ENCODE results near the gene TMEM200A.
A peak's percentile ranks its signal among the peaks of the same experiment; 100 is the strongest.
"Not testable (repeated sequence)": the region's sequence is repeated elsewhere in the genome, so short reads cannot be mapped to it uniquely, and the experiment has no call there.

The TMEM200A gene

GRCh38 chr6:130365166-130366106, at the start of gene TMEM200A:
Gene TMEM200A, plus strand, starts transcription at chr6:130366017. Its CDS starts 74,406 bp downstream, at chr6:130440423.
- DNase-seq: peak; percentile 7

DNA sequence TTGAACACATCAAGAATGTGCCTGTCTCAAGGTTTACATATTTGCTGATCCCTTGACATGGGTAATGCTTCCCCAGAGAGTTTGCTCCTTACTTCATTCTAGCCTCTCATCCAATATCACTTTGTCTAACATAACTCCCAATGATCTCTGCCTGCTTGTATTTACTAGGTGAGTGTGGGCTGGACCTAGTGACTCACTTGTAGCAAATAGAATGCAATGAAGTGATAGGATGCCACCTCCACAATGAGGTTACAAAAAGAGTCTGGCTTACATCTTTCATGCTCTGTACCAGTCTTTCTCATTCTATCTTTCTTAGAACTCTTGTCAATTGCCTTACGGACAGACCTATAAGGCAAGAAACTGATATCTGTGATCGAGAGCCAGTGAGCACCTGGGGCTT, 44.9 kb upstream of the TMEM200A start:
- DNase-seq: no peak

DNA sequence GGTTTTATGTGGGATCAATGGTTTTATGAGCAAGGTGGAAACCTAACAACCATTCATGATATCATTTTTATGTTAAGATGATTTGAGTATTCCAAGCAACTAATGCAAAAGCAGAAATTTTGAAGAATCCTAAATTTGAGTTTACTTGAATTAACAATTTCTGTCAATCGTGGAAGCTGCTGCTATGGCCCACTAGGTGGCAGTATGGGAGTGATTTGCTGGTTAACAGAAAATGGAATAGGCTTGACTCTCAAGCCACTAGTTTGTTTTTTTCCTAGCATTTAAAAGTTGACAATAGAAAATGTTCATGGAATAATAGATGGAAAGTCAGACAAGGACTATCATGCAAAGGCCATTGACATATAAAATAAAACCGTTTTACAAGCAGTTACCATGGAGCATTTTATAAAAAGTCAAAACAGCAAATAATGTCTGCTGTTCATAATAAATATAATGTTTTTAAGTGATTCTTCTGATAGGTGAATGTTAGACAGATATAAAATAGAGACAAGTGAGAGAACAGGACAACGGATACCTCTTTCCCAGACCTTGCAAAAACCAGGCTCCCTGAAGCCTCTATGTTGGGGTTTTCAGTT, 43.0 kb upstream of the TMEM200A start:
- DNase-seq: peak; percentile 65

DNA sequence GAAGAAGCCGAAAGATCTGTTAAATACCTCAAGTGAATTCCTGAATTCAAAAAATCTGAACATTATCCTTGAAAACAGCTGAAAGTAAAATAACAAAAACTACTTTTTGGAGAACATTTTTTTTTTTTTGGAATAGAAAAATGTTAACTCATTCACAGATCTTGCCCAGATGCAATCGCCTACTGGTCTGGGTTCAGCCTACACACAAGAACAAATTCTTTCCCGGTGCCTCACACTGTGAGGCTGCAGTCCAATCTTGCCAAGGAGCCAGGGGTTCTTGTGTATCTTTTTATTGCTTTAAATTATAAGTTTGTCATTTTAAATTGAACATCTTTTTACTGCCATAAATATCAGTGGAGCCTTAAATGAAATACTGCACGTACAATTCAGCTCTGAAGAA, 41.2 kb upstream of the TMEM200A start:
- no peak for DNase-seq

DNA sequence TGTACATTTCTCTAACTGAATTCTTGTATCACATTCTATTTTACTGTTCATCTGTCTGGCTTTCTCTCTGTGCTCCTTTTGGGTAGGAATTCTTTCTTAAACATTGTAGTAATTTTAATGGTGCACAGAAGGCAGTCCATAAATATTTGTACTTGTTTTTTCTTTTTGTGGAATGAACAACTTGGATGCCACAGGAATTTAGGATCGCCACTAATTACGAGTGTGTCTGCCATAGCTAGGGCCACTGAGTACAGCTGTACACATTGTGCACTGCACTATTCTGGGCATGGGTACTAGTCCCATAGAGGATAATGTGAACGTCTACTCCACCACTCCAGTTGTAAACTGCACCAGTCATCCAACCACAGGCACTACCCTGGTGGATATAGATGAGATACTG, 39.3 kb upstream of the TMEM200A start:
- no peak for DNase-seq

DNA sequence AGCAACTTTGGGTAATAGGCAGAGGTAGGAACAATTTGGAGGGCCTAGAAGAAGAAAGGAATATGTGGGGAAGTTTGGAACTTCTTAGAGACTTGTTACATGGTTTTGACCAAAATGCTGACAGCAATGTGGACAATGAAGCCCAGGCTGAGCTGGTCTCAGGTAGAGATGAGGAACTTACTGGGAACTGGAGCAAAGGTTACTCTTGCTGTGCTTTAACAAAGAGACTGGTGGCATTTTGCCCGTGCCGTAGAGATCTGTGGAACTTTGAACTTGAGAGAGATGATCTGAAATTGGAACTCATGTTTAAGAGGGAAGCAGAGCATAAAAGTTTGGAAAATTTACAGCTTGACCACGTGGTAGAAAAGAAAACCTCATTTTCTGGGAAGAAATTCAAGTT, 28.3 kb upstream of the TMEM200A start:
- DNase-seq: no peak

- DNase-seq: not testable (repeated sequence)
Measured at GRCh38 chr6:130346324-130346723, 19.5 kb upstream of the TMEM200A start.

- no peak for DNase-seq
Measured at GRCh38 chr6:130354322-130354721, 11.5 kb upstream of the TMEM200A start.

GRCh38 chr6:130355572-130355971, 10.2 kb upstream of the TMEM200A start:
- no peak for DNase-seq

- DNase-seq: no peak
Measured at GRCh38 chr6:130357436-130357835, 8.4 kb upstream of the TMEM200A start.

- no peak for DNase-seq
Measured at GRCh38 chr6:130359736-130360135, 6.1 kb upstream of the TMEM200A start.

DNA sequence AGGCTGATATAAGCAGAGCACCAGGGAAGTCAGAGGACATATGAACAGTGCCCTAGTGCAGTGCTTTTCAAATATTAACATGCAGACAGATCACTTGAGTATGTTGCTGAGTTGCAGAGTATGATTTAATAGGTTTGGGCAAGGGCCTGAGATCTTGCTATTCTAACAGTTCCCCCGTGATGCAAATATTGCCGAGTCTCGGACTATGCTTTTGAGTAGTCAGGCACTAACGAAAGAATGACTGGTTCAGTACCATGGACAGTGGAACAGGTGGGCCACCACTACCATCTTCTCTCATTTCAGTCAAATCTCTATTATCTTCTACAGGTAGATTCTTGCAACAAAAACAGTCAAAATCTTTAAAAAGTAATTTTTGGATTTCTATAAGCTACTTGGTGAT, 3.7 kb upstream of the TMEM200A start:
- DNase-seq: no peak

DNA sequence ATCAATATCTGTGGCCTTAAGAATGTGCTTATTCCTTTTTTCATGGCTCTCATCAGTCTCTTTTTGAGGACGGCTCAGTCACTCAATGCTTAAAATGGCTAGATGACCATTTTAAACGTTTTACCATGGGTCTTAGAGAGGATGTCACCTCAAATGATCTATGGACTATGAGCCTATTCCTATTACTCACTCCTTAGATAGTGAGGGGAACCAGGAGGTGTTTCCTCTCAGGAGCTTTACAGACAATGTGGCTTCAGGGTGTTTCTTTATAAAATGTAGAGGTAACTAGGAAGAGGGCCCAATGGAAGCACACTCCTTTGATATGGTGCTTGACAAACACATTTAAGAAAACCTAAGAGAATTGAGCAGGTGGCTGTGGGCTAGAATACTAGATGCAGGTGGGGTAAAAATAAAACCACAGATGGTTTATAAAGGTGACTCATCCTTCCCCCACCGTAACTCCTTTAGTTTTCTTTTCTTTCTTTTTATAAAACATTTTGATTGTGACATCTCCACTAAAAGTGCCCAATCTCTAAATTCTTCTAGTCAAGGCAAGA, 1.5 kb upstream of the TMEM200A start:
- DNase-seq: no peak

DNA sequence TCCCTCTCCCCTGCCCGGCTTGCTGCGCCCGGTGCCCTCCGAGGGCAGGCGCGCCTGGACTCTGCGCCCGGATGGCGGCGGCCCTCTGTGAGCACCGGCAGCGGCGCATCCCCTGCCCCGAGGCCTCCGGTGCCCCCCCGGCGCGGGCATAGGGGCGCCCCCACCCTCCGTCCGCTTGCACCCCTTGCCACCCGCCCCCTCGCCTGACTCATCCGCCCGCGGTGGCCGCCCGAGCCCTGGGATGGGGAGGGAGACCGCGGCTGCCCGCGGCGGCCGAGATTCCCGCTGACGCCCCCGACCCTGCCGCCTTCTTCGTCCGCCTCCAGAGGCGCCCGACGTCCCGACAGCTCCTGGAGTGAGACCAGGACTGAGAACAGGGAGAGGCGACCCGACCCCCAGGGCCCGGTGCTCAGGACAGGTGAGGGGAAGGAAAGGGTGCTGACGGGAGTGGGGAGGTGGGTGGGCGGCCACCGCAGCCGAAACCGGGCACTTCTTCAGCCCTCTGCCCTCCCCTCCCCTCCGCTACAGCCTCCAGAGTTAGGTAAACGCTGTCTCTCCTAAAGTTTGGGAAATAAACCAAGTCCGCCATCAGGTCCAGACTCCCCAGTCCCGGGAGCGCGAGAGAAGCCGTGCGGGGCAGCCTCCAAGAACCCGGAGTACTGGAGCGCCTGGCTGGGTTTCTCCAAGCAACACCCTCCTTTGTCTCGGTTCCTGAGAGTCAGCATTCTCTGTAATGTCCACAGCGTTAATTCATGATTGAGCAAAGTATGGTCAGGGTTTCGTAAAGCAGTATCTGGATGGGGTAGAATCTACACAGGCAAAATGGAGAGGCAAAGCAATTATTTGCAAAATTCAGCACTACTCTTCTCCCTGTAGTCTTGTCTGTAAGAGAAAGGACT, 539 bp downstream of the TMEM200A start:
- peak; percentile 38 for DNase-seq

GRCh38 chr6:130367767-130368166, 1.9 kb downstream of the TMEM200A start:
- peak; percentile 23 for DNase-seq

DNA sequence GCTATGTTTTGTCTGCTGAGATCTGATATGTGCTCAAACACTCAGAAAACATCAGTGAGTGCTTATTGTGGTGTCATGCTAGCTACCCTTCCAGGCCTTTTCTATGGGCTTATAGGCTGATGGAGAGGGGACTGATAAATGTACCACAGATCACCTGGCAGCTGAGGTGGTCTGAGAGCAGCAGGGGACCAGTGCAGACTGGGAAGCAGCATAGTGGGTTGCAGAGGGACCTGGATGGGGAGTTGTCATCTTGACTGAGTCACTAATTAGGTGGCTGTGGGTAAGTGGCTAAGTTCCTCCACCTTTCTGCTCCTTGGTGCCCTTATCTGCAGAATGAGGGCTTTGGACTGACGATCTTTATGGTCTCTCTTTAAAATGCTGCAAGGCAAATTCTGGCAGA, 2.8 kb downstream of the TMEM200A start:
- no peak for DNase-seq

- DNase-seq: no peak
Measured at GRCh38 chr6:130369831-130370230, 4.0 kb downstream of the TMEM200A start.

GRCh38 chr6:130371921-130372420, 6.2 kb downstream of the TMEM200A start:
- no peak for DNase-seq

DNA sequence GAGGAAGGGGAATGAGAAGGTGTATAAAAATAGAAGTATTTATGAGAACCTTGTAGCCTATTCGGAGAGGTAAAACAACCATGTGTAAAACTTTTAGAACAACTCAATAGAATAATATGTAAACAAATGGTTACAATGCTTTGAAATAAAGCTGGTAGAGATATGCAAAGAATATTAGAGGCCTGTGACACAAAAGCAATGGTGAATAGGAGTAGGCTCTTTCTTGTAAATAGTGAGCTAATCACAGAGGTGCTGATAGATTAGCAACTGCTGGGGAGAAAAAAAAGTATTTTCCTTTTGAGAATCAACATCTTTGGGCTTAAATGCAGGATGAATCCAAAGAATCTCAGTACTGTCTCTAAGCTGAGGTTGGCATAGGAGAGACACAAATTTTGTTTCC, 7.0 kb downstream of the TMEM200A start:
- DNase-seq: no peak

DNA sequence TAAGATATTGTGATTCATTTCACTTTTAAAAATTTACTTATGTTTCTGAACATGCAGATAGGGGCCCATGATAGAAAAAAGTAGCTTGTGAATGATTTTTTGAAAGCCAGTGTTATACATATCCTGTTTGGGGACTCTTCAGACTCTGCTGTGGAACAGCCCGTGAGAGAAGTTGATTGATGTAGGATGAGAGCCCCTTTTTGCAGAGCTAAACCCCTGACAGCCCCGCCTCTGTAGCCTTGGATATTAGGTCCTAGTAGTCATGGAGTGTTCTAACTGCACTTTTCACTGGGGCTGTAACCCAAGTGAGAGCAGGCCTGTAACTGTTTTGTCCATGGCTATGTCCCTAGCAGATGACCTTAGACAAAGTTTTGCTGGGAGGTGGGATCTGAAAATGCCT, 8.2 kb downstream of the TMEM200A start:
- no peak for DNase-seq

DNA sequence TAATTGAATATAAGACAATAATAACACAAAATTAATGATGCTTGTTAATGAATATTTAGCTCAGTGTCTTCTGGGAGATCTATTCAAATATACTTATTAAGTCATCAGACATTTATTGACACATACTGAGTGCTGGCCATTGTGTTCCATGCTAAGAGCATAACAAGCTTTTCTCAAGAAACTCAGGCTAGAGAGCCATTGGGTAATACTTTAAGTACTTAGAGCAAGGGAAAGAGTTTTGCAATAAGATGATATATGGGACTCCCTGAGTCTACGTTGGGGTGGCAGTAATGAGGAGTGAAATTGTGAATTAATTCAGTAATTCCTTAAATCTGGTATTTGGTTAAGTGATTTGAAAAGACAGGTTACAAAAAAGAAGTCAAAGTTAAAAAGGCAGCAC, 11.1 kb downstream of the TMEM200A start:
- DNase-seq: no peak

DNA sequence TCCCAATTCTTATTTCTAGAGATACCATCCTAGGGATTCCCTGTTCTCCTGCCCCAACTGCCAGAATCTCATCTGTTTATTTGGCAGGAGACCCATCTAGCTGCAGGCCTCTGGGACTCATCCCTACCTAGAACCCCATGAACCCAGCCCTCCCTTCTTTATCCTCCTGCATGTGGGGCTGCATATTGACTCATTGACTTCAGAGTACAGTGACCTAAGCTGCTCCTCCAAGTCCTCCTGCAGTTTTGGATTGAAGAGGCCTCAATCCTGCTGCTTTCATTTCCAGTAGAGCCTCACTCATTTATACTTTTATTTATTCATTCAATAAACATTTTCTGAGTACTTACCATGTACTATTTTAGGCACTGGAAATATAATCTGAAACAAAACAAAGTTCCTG, 11.6 kb downstream of the TMEM200A start:
- no peak for DNase-seq

- DNase-seq: no peak
Measured at GRCh38 chr6:130377915-130378314, 12.1 kb downstream of the TMEM200A start.
